ENCODE measurements around the gene FOXE3. TPM values are rescaled to one million over a fixed set of nuclear protein-coding genes. Genes with fewer than 3 reads are reported as not detected.
"Not testable (repeated sequence)": the region's sequence is repeated elsewhere in the genome, so short reads cannot be mapped to it uniquely, and the experiment has no call there.

FOXE3 gene
- total RNA-seq, 2 experiments from 2014 or later = not detected

GRCh38 chr1:47444562-47445465 is 28.7 kb downstream of the FOXE3 start:
- Mint-ChIP-seq H3K9me3 (no peaks in the 10 kb centered on the region), H3K4me3 (peak overlapping the region; percentile 52), H3K4me1 (peaks cover 10% of the 10 kb centered on the region), H3K27ac (no peak overlapping the region), H3K36me3 (no peaks in the 10 kb centered on the region), H3K27me3 (no peaks in the 10 kb centered on the region)
- DNase-seq = peak; percentile 48

DNA sequence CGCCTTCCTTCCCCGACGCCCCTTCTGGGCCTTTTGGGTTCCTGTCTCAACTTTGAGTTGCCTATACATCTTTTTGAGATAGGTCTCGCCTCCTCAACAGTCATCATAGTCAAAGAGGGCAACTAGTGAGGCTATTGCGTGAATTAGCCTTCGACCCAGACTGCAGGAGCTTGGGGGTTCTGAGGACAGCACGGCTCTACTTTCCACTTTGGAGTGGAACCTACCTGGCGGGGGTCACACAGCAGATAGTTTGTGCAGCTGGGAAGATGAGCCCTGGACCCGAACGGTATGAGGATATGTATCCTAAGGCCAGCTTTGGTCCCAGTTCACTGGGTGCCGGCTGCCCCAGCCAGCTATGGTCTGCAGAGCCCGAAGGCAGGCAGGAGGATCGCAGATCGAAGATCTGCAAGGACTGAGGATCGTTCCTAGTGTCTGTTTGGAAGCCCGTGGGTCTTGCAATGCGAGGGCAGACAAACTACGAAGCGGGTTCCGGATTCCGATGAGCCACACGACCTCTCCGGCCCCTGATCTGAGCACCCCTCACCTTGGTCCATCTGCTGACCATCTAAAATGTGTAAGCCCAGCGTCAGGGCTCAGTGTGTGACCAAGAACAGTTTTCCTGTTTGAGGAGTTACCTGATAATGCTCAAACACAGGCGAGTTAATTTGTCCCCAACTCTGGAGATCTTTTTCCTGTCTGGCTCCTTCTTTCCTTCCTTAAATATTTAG is 29.9 kb downstream of the FOXE3 start:
- peaks cover 10% of the 10 kb centered on the region for H3K4me1 Mint-ChIP-seq
- no peaks in the 10 kb centered on the region for H3K27me3 Mint-ChIP-seq

DNA sequence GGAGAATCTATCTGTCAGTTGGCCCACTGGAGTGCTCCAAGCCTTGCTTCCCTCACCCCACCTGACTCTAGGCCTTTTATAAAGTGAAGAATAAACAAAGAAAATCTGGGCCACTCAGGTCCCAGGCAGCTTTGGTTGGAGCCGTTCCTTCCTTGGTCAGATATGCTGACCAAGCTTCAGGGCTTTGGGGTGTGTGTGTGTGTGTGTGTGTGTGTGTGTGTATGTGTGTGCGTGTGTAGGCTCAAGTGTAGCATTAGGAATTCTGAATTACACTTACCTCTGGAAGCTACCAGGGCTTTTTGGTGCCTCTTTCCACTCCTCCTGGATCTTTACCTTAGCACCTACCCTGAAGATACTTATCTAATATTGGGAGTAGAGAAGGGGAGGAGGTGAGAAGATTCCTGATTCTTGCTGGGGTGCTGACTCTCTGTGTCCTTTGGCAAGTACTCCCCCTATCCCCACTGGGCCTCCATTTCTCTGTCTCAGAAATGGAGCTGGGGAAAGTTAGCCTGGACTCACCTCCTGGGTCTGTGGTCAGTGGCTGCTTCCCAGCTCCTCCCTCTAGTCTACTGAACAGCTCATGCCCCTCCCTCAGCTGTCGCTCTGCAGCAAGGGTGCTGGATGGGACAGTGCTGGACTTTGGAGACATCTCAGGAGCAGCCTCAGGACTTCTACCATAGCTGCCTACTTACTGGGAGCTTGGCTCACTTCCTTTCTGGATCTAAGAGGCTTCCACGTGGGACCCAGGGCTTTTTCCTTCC is 32.6 kb downstream of the FOXE3 start:
- Mint-ChIP-seq H3K36me3 (no peaks in the 10 kb centered on the region), H3K9me3 (no peaks in the 10 kb centered on the region), H3K27me3 (peaks cover under 1% of the 10 kb centered on the region), H3K4me1 (peaks cover 10% of the 10 kb centered on the region), H3K4me3 (no peak overlapping the region), H3K27ac (no peak overlapping the region)
- no peak for DNase-seq

More for the DNA sequence above, 29.9 kb downstream of the FOXE3 start:
- no peak for DNase-seq
- H3K4me3 Mint-ChIP-seq = no peak overlapping the region
- H3K9me3 Mint-ChIP-seq = no peaks in the 10 kb centered on the region
- no peak overlapping the region for H3K27ac Mint-ChIP-seq
- H3K36me3 Mint-ChIP-seq = no peaks in the 10 kb centered on the region

- no peak for DNase-seq
- Mint-ChIP-seq H3K4me1 (peaks cover 3% of the 10 kb centered on the region), H3K27ac (no peak overlapping the region), H3K9me3 (no peaks in the 10 kb centered on the region), H3K27me3 (peaks cover 9% of the 10 kb centered on the region), H3K36me3 (no peaks in the 10 kb centered on the region), H3K4me3 (no peak overlapping the region)
Measured at GRCh38 chr1:47449822-47450552, 33.9 kb downstream of the FOXE3 start.

GRCh38 chr1:47450606-47451005 is 34.5 kb downstream of the FOXE3 start:
- Mint-ChIP-seq H3K27ac (no peak overlapping the region), H3K4me3 (no peak overlapping the region), H3K4me1 (no peaks in the 10 kb centered on the region), H3K9me3 (no peaks in the 10 kb centered on the region), H3K27me3 (peaks cover 15% of the 10 kb centered on the region), H3K36me3 (no peaks in the 10 kb centered on the region)
- no peak for DNase-seq

- Mint-ChIP-seq H3K4me1 (no peaks in the 10 kb centered on the region), H3K36me3 (no peaks in the 10 kb centered on the region), H3K27ac (no peak overlapping the region), H3K9me3 (no peaks in the 10 kb centered on the region), H3K4me3 (no peak overlapping the region), H3K27me3 (peaks cover 32% of the 10 kb centered on the region)
- DNase-seq = no peak
Measured at GRCh38 chr1:47452426-47452825, 36.3 kb downstream of the FOXE3 start.

- H3K36me3 Mint-ChIP-seq, DNase-seq, H3K4me1 Mint-ChIP-seq, H3K27ac Mint-ChIP-seq, H3K4me3 Mint-ChIP-seq, H3K9me3 Mint-ChIP-seq: not testable (repeated sequence)
- H3K27me3 Mint-ChIP-seq = peaks cover 43% of the 10 kb centered on the region
Measured at GRCh38 chr1:47453910-47454309, 37.8 kb downstream of the FOXE3 start.

DNA sequence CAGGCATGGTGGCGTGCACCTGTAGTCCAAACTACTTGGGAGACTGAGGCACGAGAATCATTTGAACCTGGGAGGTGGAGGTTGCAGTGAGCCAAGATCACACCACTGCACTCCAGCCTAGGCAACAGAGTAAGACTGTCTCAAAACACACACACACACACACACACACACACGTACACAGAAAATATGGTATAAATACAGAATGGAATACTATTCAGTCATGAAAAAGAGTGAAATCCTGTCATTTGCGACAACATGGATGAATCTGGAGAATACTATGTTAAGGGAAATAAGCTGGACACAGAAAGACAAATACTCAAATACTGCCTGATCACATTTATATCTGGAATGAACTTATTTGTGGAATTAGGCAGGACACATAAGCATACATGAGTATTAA is 40.2 kb downstream of the FOXE3 start:
- Mint-ChIP-seq H3K27ac (no peak overlapping the region), H3K9me3 (no peaks in the 10 kb centered on the region), H3K4me1 (no peaks in the 10 kb centered on the region), H3K36me3 (no peaks in the 10 kb centered on the region), H3K27me3 (peaks cover 61% of the 10 kb centered on the region), H3K4me3 (no peak overlapping the region)
- no peak for DNase-seq

- DNase-seq, H3K9me3 Mint-ChIP-seq, H3K27ac Mint-ChIP-seq, H3K4me1 Mint-ChIP-seq, H3K4me3 Mint-ChIP-seq, H3K36me3 Mint-ChIP-seq: not testable (repeated sequence)
- peaks cover 74% of the 10 kb centered on the region for H3K27me3 Mint-ChIP-seq
Measured at GRCh38 chr1:47457547-47457946, 41.5 kb downstream of the FOXE3 start.

DNA sequence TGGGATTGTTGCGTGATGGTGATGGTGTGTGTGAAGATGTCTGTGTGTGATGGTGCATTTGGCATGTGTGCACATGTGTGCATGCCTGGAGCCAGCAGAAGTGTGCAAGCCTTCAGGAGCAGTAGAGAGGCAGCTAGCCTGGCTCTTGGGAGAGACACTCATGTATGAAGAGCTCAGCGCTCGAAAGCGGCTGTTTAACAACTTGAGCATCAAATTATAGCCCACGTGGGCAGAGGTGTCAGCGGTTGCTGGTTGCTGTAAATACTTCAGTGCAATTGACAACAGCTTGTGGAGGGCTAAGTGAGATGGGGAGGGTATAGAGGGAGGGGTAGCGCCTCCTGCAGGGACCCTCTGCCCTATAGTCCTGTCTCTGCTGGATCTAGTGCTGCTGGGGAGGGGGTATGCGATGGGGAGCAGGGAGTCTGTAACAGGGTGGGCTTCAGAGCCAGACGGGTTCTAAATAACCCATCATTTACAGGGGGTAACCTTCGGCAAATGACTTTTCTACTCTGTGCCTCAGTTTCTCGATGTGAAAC is 43.2 kb downstream of the FOXE3 start:
- no peak for DNase-seq
- Mint-ChIP-seq H3K27ac (no peak overlapping the region), H3K4me3 (no peak overlapping the region), H3K4me1 (no peaks in the 10 kb centered on the region), H3K36me3 (no peaks in the 10 kb centered on the region), H3K27me3 (peaks cover 80% of the 10 kb centered on the region), H3K9me3 (no peaks in the 10 kb centered on the region)

DNA sequence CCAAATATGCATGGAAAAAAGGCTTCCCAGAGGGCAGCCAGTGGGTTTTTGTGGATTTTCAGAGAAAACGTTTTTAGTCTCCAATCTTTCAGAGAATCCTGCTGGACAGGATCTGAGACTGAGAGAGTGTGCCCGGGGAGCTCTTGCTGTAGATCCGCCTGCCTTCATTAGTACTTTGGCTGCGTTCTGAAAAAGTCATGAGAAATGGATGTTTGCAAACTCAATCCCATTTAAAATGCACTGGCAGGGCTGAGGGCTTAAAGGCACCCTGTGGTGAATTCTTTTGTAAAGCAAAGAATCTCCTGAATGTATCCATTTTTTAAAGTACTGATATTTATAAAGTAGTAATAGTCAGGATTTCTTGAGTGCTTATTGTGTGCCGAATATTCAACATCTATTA is 44.0 kb downstream of the FOXE3 start:
- H3K36me3 Mint-ChIP-seq = no peaks in the 10 kb centered on the region
- H3K27ac Mint-ChIP-seq = no peak overlapping the region
- H3K4me1 Mint-ChIP-seq = no peaks in the 10 kb centered on the region
- H3K4me3 Mint-ChIP-seq = no peak overlapping the region
- H3K9me3 Mint-ChIP-seq = no peaks in the 10 kb centered on the region
- H3K27me3 Mint-ChIP-seq = peaks cover 75% of the 10 kb centered on the region
- DNase-seq = no peak

DNA sequence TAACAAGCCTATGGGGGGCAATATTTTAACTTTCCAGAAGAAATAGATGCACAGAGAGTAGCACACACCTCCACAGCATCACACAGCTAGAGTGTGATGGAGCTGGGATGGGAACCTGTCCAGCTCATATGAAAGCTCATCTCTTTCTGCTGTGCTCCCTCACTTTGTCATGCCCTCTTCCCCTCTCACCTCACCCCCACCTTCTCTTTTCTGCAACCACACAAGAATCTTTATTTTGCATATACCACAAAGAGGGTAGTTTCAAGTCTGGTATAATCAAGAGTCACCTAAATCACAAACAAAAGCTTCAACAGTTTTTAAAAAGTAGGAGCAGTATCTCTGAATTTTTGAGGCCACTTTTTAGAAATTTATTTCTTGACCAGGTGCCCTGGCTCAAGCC is 44.4 kb downstream of the FOXE3 start:
- Mint-ChIP-seq H3K27me3 (peaks cover 70% of the 10 kb centered on the region), H3K27ac (no peak overlapping the region), H3K9me3 (no peaks in the 10 kb centered on the region), H3K36me3 (no peaks in the 10 kb centered on the region), H3K4me1 (no peaks in the 10 kb centered on the region), H3K4me3 (no peak overlapping the region)
- no peak for DNase-seq

DNA sequence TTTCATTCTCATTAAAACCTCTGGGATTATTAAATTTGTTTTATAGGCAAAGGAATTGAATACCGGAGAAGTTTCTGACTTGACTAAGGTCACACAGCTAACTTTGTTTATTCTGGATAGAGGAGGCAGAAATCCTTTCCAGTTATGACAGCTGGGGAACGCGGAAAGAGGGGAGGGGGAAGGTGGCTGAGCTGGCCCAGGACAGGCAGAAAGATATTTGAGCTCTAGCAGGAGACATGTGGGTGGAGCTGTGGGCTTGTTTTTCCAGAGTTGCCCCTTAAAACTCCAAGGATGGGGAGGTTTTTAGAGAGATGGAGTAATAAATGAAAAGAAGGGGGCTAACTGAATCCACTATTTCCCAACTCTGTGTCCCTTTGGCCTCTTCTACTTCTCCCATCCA is 49.5 kb downstream of the FOXE3 start:
- H3K4me3 Mint-ChIP-seq = no peak overlapping the region
- H3K9me3 Mint-ChIP-seq = no peaks in the 10 kb centered on the region
- DNase-seq = no peak
- H3K4me1 Mint-ChIP-seq = no peaks in the 10 kb centered on the region
- no peaks in the 10 kb centered on the region for H3K36me3 Mint-ChIP-seq
- no peak overlapping the region for H3K27ac Mint-ChIP-seq
- peaks cover 40% of the 10 kb centered on the region for H3K27me3 Mint-ChIP-seq
